Panc1 (cell line): ENCODE results near the gene FPR1. TPM values are rescaled to one million over a fixed set of nuclear protein-coding genes. Genes with fewer than 3 reads are reported as not detected.

Experiments used
- ATAC-seq: fragments of 200-7000 bp; cut with Tn5 transposase; 2 replicates; pipeline ENCODE4 v1.9.1; 2020; ENCODE audit warnings: mild to moderate bottlenecking, moderate library complexity
- BruUV-seq: library from RNA; stranded (reverse); fragments of 400-500 nt; replicated peaks from 2 replicates; lab custom pipeline; 2021; lab: Mats Ljungman, UMichigan
- CTCF ChIA-PET: fragments of 300-600 bp; sonication (Branson Sonifier 250); formaldehyde crosslinking; loops from one replicate; lab custom pipeline; 2022; ENCODE audit warnings: antibody characterized with exemption; lab: Charles Lee
- POLR2A ChIA-PET: fragments of 300-600 bp; sonication (Branson Sonifier 250); formaldehyde crosslinking; loops from one replicate; lab custom pipeline; 2022; ENCODE audit warnings: antibody characterized with exemption; lab: Charles Lee
- DNase-seq: peaks from one replicate; pipeline ENCODE4 v3.0.0-alpha.2; 2010; ENCODE audit warnings: low read depth, low spot score
- H3K27ac ChIP-seq: 2 replicates; pipeline ENCODE4 v1.5.1; 2011; ENCODE audit warnings: mild to moderate bottlenecking, low read length, inconsistent platforms
- H3K27me3 ChIP-seq: fragments of 200-500 bp; sonication (Bioruptor generic); 2 replicates; pipeline ENCODE4 v1.6.0; 2014; ENCODE audit warnings: low read length, inconsistent platforms; ENCODE audit not compliant: control insufficient read depth, insufficient read depth
- H3K36me3 ChIP-seq: fragments of 200-500 bp; sonication (Bioruptor generic); 2 replicates; pipeline ENCODE4 v1.5.1; 2014; ENCODE audit warnings: inconsistent platforms, mild to moderate bottlenecking, low read length, moderate library complexity; ENCODE audit not compliant: control insufficient read depth, insufficient read depth
- H3K4me1 ChIP-seq: 2 replicates; pipeline ENCODE4 v1.5.1; 2011; ENCODE audit warnings: inconsistent platforms, mild to moderate bottlenecking, low read length, moderate library complexity; ENCODE audit not compliant: control insufficient read depth, insufficient read depth
- H3K4me3 ChIP-seq, 2 experiments: 2 replicates each; pipeline ENCODE4 v1.5.1; 2011 to 2012; ENCODE audit warnings: low read depth in 2 of 2, low read length in 2 of 2, mild to moderate bottlenecking in 2 of 2, inconsistent platforms in 1 of 2, moderate library complexity in 1 of 2
- H3K9me3 ChIP-seq: fragments of 200-500 bp; sonication (Bioruptor generic); 2 replicates; pipeline ENCODE4 v1.5.1; 2014; ENCODE audit warnings: low read depth, mild to moderate bottlenecking, inconsistent platforms, low read length, moderate library complexity; ENCODE audit not compliant: control insufficient read depth, insufficient read depth
- CTCF ChIP-seq: fragments of 450-650 bp; IDR thresholded peaks from 2 replicates; pipeline ENCODE4 v1.5.1; 2017; ENCODE audit warnings: mild to moderate bottlenecking
- POLR2AphosphoS5 ChIP-seq: IDR thresholded peaks from 2 replicates; pipeline ENCODE4 v1.6.1; 2012; ENCODE audit warnings: mild to moderate bottlenecking, low read depth, low read length, moderate library complexity
- REST ChIP-seq, 2 experiments: IDR thresholded peaks; 2 replicates each; pipeline ENCODE4 v1.6.1; 2011 to 2012; ENCODE audit warnings: low read depth in 2 of 2, control low read depth in 1 of 2, low read length in 1 of 2, mild to moderate bottlenecking in 1 of 2, moderate library complexity in 1 of 2; ENCODE audit not compliant: insufficient read depth in 1 of 2
- SIN3A ChIP-seq: IDR thresholded peaks from 2 replicates; pipeline ENCODE4 v1.6.1; 2012; ENCODE audit warnings: low read depth, mild to moderate bottlenecking, low read length, moderate library complexity, borderline replicate concordance; ENCODE audit not compliant: insufficient read depth
- TCF7L2 ChIP-seq: IDR thresholded peaks from 2 replicates; pipeline ENCODE4 v1.6.1; 2011; ENCODE audit warnings: mild to moderate bottlenecking, low read depth, low read length, inconsistent platforms
- in situ Hi-C: cut with HindIII; loops from 2 replicates; pipeline ENCODE4 v1.10.0; 2016; ENCODE audit warnings: low sequenced_read_pairs, low pct_unique_long_range_greater_than_20kb
- intact Hi-C: fragments of 100-400 bp; cut with micrococcal nuclease; formaldehyde crosslinking; loops from one replicate; pipeline ENCODE4 v1.10.0; 2022; ENCODE audit not compliant: unreplicated experiment
- total RNA-seq: library from RNA; stranded (reverse); gene quantifications from one replicate; pipeline ENCODE4 v1.2.1, GENCODE V29; 2021; ENCODE audit not compliant: unreplicated experiment

FPR1 gene
- total RNA-seq, 1 experiment from 2014 or later: not detected

DNA sequence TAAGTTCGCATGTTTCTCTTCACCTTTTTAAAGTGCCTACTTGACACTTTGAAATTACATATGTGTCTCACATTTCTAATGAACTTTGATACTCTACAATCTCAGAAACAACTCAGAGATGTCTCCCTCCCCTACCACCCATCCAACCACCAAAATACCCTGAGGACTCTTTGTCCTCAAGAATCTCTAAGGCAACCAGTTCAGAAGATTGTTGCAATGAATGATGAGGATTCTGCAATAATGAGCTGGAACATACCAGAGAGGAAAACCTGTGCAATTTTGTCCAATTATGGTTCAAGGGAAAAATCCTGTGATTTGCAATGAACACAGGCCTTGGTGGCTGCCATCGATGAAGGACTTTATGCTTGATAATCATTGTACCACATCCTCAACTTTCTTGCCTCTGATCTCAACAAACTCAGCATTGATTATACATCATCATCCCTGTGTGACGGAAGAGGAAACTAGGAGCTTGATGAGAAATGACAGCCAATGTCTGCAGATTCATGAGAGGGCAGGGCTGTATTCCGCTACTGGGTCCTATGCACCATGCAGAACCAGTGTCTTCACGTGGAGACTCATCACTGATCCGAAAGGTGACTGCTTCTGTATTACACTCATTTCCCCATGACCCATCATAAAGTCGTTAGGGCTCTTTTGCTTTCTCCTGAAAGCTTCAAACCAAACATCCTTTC is 1.1 kb downstream of the FPR1 start:
- DNase-seq (no peak), ATAC-seq (no peak)
- H3K9me3 ChIP-seq: no peaks in the 10 kb centered on the region
- no peaks in the 10 kb centered on the region for H3K4me1 ChIP-seq
- no peaks in the 10 kb centered on the region for H3K36me3 ChIP-seq
- H3K4me3 ChIP-seq: no peak overlapping the region
- in situ Hi-C loops (no loop called here), intact Hi-C loops (no loop called here)
- ChIA-PET POLR2A (no interaction called here), CTCF (no interaction called here)
- BruUV-seq: no TSS peak
- H3K27ac ChIP-seq: no peak overlapping the region
- TF ChIP-seq CTCF: no peak
- TF ChIP-seq SIN3A: no peak
- TF ChIP-seq REST (IDR thresholded peaks at IDR 0.05; ENCODE audit: insufficient read depth in 1 of 2, low read depth in 2 of 2, low read length in 1 of 2): no peak
- no peak for TF ChIP-seq POLR2AphosphoS5
- no peak for TF ChIP-seq TCF7L2
- no peaks in the 10 kb centered on the region for H3K27me3 ChIP-seq

DNA sequence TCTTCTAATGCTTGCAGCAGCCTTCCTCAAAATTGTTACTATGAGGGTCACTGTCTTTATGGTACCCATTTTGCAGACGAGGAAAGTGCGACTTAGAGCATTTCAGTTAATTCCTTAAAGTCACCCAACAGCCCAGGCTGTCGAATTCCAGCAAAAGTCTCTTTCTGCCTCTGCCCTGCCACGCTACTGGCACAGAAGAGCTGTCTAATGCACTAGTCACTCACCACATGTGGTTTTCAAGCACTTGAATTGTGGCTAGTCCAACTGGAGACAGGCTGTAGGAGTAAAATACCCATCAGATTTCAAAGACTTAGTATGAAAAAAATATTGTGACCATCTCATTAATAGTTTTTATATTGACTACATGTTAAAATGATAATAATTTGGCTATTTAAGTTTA is 1.7 kb downstream of the FPR1 start:
- CTCF ChIA-PET: no interaction called here
- no peaks in the 10 kb centered on the region for H3K36me3 ChIP-seq
- no peak overlapping the region for H3K4me3 ChIP-seq
- H3K27ac ChIP-seq: no peak overlapping the region
- no peaks in the 10 kb centered on the region for H3K9me3 ChIP-seq
- H3K4me1 ChIP-seq: no peaks in the 10 kb centered on the region
- POLR2A ChIA-PET: no interaction called here
- no TSS peak for BruUV-seq
- in situ Hi-C loops (no loop called here), intact Hi-C loops (no loop called here)
- no peaks in the 10 kb centered on the region for H3K27me3 ChIP-seq
- TF ChIP-seq SIN3A (no peak), POLR2AphosphoS5 (no peak), CTCF (no peak)
- DNase-seq (no peak), ATAC-seq (no peak)
